ENCODE measurements around the gene LBR.

GRCh38 chr1:225435957-225436392 lies 8.1 kb upstream of the LBR start:
- no peak for TF ChIP-seq CTCF (conservative IDR thresholded peaks at IDR 0.05)
- no peak for TF ChIP-seq ZFX (IDR thresholded peaks at IDR 0.05)

Data from C4-2B (cell line).